ENCODE data around the gene EFHC1. TPM values are rescaled to one million over a fixed set of nuclear protein-coding genes. Genes with fewer than 3 reads are reported as not detected.
"Not testable (repeated sequence)": the region's sequence is repeated elsewhere in the genome, so short reads cannot be mapped to it uniquely, and the experiment has no call there.

EFHC1 gene
- total RNA-seq, 1 donor from 2014 or later = 59.8 TPM

DNA sequence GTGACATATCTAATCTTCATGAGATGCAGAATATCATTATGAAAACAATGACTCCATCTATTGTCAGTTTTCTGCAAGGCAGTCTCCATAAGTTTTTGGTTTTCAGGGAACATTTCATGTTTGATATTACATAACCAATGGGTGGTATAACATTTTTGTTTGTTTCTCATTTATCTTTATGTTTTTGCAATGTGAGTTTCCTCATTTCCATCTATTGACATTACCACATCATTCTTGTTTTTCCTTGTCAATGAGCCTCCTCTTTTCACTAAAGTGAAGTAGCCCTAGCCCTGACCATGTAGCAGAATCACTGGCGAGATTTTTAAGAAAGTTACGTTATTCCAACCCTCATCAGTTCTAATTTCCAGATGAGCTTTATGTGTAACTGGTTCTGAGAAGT, 4.4 kb downstream of the EFHC1 start:
- H3K4me3 ChIP-seq = no peak overlapping the region
- H3K27ac Mint-ChIP-seq = no peak overlapping the region
- H3K36me3 ChIP-seq = no peaks in the 10 kb centered on the region
- H2AFZ ChIP-seq (replicated peaks) = no peak overlapping the region
- TF ChIP-seq EZH2phosphoT487 (IDR thresholded peaks at IDR 0.05) = no peak
- TF ChIP-seq EZH2 (IDR thresholded peaks at IDR 0.05) = no peak
- TF ChIP-seq, protein P1, sequence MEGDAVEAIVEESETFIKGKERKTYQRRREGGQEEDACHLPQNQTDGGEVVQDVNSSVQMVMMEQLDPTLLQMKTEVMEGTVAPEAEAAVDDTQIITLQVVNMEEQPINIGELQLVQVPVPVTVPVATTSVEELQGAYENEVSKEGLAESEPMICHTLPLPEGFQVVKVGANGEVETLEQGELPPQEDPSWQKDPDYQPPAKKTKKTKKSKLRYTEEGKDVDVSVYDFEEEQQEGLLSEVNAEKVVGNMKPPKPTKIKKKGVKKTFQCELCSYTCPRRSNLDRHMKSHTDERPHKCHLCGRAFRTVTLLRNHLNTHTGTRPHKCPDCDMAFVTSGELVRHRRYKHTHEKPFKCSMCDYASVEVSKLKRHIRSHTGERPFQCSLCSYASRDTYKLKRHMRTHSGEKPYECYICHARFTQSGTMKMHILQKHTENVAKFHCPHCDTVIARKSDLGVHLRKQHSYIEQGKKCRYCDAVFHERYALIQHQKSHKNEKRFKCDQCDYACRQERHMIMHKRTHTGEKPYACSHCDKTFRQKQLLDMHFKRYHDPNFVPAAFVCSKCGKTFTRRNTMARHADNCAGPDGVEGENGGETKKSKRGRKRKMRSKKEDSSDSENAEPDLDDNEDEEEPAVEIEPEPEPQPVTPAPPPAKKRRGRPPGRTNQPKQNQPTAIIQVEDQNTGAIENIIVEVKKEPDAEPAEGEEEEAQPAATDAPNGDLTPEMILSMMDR (IDR thresholded peaks at IDR 0.05) = no peak
- H3K9ac ChIP-seq = no peak overlapping the region
- DNase-seq (ENCODE audit: low spot score) = no peak
- no peaks in the 10 kb centered on the region for H4K20me1 ChIP-seq (ENCODE audit: low read depth)
- peaks cover 15% of the 10 kb centered on the region for H3K79me2 ChIP-seq (ENCODE audit: low read depth)
- peaks cover 11% of the 10 kb centered on the region for H3K4me1 ChIP-seq
- H3K4me1 Mint-ChIP-seq = peaks cover under 1% of the 10 kb centered on the region
- H3K9me3 Mint-ChIP-seq = peaks cover 6% of the 10 kb centered on the region
- no peak overlapping the region for H3K4me3 Mint-ChIP-seq
- H3K27me3 ChIP-seq = no peaks in the 10 kb centered on the region
- H3K27ac ChIP-seq = no peak overlapping the region
- peaks cover 7% of the 10 kb centered on the region for H3F3A ChIP-seq (ENCODE audit: low read depth)
- no peaks in the 10 kb centered on the region for H3K27me3 Mint-ChIP-seq (ENCODE audit: insufficient read depth, low read depth)
- no peak overlapping the region for H3K4me2 ChIP-seq
- H3K9me3 ChIP-seq (ENCODE audit: low read depth) = no peaks in the 10 kb centered on the region
- peaks cover 15% of the 10 kb centered on the region for H3K36me3 Mint-ChIP-seq

DNA sequence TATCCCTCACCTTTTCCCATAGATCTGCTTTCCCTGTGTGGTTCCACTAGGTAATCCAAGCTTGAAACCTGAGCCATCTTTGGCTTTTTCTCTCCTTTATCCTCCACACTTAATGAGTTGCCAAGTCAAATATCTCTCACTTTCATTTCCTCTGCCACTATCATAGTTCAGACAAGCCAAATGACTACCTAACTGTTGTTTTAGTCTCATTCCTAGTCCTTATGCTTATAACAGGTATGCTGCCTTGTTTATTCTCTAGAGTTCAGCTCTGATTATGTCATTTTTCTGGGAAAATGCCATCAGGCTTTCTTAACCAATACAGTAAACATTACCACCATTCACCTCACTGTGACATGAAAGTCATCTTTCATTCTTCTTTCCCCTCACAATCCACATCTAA, 6.5 kb downstream of the EFHC1 start:
- Histone ChIP-seq H3K4me1 (peaks cover 6% of the 10 kb centered on the region), H3K27ac (no peak overlapping the region), H2AFZ (replicated peaks) (no peak overlapping the region), H3K4me3 (no peak overlapping the region), H3K36me3 (no peaks in the 10 kb centered on the region), H4K20me1 (ENCODE audit: low read depth) (no peaks in the 10 kb centered on the region), H3F3A (ENCODE audit: low read depth) (no peaks in the 10 kb centered on the region), H3K9me3 (ENCODE audit: low read depth) (no peaks in the 10 kb centered on the region), H3K79me2 (ENCODE audit: low read depth) (peaks cover 8% of the 10 kb centered on the region), H3K9ac (no peak overlapping the region), H3K27me3 (no peaks in the 10 kb centered on the region), H3K4me2 (no peak overlapping the region)
- TF ChIP-seq EZH2phosphoT487 (IDR thresholded peaks at IDR 0.05) (no peak), EZH2 (IDR thresholded peaks at IDR 0.05) (no peak)
- TF ChIP-seq, protein P1 (IDR thresholded peaks at IDR 0.05) = no peak
- Mint-ChIP-seq H3K27me3 (ENCODE audit: insufficient read depth, low read depth) (no peaks in the 10 kb centered on the region), H3K36me3 (peaks cover 36% of the 10 kb centered on the region), H3K9me3 (peaks cover 12% of the 10 kb centered on the region), H3K27ac (no peak overlapping the region), H3K4me1 (no peaks in the 10 kb centered on the region), H3K4me3 (no peak overlapping the region)
- no peak for DNase-seq (ENCODE audit: low spot score)

DNA sequence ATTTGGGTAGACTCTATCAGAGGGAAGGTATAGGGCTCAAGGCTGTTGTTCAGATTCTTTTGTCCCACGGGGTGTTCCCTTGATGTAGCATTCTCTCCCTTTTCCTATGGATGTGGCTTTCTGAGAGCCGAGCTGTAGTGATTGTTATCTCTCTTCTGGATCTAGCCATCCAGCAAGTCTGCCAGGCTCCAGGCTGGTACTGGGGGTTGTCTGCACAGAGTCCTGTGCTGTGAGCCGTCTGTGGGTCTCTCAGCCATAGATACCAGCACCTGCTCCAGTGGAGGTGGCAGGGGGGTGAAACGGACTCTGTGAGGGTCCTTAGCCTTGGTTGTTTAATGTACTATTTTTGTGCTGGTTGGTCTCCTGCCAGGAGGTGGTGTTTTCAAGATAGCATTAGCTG, 13.2 kb downstream of the EFHC1 start:
- H3K27me3 ChIP-seq; H3K79me2 ChIP-seq (ENCODE audit: low read depth); H2AFZ ChIP-seq (replicated peaks); H3K27me3 Mint-ChIP-seq (ENCODE audit: insufficient read depth, low read depth); H3F3A ChIP-seq (ENCODE audit: low read depth); H3K9me3 ChIP-seq (ENCODE audit: low read depth); H3K4me3 Mint-ChIP-seq; H3K36me3 ChIP-seq; H3K4me2 ChIP-seq; H3K27ac ChIP-seq; H3K9ac ChIP-seq; H4K20me1 ChIP-seq (ENCODE audit: low read depth); H3K27ac Mint-ChIP-seq; H3K4me1 Mint-ChIP-seq; DNase-seq (ENCODE audit: low spot score); H3K4me3 ChIP-seq: not testable (repeated sequence)
- Mint-ChIP-seq H3K9me3 (peaks cover 12% of the 10 kb centered on the region), H3K36me3 (peaks cover 75% of the 10 kb centered on the region)
- peaks cover 14% of the 10 kb centered on the region for H3K4me1 ChIP-seq

DNA sequence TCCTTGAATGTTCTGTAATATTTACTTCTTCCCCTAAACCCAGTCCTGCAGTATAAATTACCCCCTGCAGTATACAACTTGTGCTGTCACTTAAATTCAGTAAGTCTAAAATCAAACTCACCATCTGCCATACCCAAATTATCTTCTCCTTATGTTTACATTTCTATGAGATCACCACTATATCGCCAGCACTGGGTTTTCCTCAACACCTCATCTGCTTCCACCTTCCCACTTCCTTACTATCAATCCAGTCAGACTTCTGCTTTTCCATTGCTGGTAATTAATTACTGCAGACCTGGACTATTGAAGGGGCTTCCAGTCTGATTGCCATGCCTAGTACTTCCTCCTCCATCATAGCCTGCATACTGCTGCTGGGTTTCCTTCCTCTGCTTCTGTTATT, 15.2 kb downstream of the EFHC1 start:
- Mint-ChIP-seq H3K4me3 (no peak overlapping the region), H3K4me1 (no peaks in the 10 kb centered on the region), H3K27me3 (ENCODE audit: insufficient read depth, low read depth) (no peaks in the 10 kb centered on the region), H3K36me3 (peaks cover 68% of the 10 kb centered on the region), H3K9me3 (peaks cover 3% of the 10 kb centered on the region), H3K27ac (no peak overlapping the region)
- no peaks in the 10 kb centered on the region for H3K36me3 ChIP-seq
- H3K9ac ChIP-seq = no peak overlapping the region
- no peak for TF ChIP-seq EZH2phosphoT487 (IDR thresholded peaks at IDR 0.05)
- H4K20me1 ChIP-seq (ENCODE audit: low read depth) = no peaks in the 10 kb centered on the region
- no peak for DNase-seq (ENCODE audit: low spot score)
- H3K27ac ChIP-seq = no peak overlapping the region
- H3K9me3 ChIP-seq (ENCODE audit: low read depth) = no peaks in the 10 kb centered on the region
- no peak overlapping the region for H2AFZ ChIP-seq (replicated peaks)
- no peak overlapping the region for H3K4me3 ChIP-seq
- H3K27me3 ChIP-seq = no peaks in the 10 kb centered on the region
- peaks cover 14% of the 10 kb centered on the region for H3K4me1 ChIP-seq
- no peak overlapping the region for H3K4me2 ChIP-seq
- no peaks in the 10 kb centered on the region for H3K79me2 ChIP-seq (ENCODE audit: low read depth)
- no peaks in the 10 kb centered on the region for H3F3A ChIP-seq (ENCODE audit: low read depth)

All from neural progenitor cell (in vitro differentiated cells).